ENCODE results near the gene SLCO2A1. TPM values are rescaled to one million over a fixed set of nuclear protein-coding genes. Genes with fewer than 3 reads are reported as not detected.

The SLCO2A1 gene
- total and polyA plus RNA-seq, 8 donors: 34.7 to 180 (median 57.6) TPM

- H3K27me3 ChIP-seq: no peaks in the 10 kb centered on the region
- TF ChIP-seq, protein P1, sequence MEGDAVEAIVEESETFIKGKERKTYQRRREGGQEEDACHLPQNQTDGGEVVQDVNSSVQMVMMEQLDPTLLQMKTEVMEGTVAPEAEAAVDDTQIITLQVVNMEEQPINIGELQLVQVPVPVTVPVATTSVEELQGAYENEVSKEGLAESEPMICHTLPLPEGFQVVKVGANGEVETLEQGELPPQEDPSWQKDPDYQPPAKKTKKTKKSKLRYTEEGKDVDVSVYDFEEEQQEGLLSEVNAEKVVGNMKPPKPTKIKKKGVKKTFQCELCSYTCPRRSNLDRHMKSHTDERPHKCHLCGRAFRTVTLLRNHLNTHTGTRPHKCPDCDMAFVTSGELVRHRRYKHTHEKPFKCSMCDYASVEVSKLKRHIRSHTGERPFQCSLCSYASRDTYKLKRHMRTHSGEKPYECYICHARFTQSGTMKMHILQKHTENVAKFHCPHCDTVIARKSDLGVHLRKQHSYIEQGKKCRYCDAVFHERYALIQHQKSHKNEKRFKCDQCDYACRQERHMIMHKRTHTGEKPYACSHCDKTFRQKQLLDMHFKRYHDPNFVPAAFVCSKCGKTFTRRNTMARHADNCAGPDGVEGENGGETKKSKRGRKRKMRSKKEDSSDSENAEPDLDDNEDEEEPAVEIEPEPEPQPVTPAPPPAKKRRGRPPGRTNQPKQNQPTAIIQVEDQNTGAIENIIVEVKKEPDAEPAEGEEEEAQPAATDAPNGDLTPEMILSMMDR (IDR thresholded peaks at IDR 0.05): no peak
- ATAC-seq: no peak
- no peaks in the 10 kb centered on the region for H3K36me3 ChIP-seq
- H3K9me3 ChIP-seq: no peaks in the 10 kb centered on the region
- H3K4me1 ChIP-seq: peaks cover 11 to 36% of the 10 kb centered on the region in 2 donors
- H3K4me3 ChIP-seq: no peak overlapping the region
- no peak overlapping the region for H3K27ac ChIP-seq
- DNase-seq: no peak
- intact Hi-C loops (cut with DNase I): no loop called here
These were observed 27.4 kb upstream of the SLCO2A1 start for GRCh38 chr3:134057006-134057653.

- TF ChIP-seq, protein P1 (IDR thresholded peaks at IDR 0.05): no peak
- Histone ChIP-seq H3K4me1 (peaks cover 11 to 36% of the 10 kb centered on the region in 2 donors), H3K27me3 (no peaks in the 10 kb centered on the region), H3K4me3 (no peak overlapping the region), H3K36me3 (no peaks in the 10 kb centered on the region), H3K27ac (no peak overlapping the region), H3K9me3 (no peaks in the 10 kb centered on the region)
- ATAC-seq (no peak), DNase-seq (no peak)
- intact Hi-C loops (cut with DNase I): no loop called here
These were observed 26.8 kb upstream of the SLCO2A1 start for GRCh38 chr3:134056464-134056891.

DNA sequence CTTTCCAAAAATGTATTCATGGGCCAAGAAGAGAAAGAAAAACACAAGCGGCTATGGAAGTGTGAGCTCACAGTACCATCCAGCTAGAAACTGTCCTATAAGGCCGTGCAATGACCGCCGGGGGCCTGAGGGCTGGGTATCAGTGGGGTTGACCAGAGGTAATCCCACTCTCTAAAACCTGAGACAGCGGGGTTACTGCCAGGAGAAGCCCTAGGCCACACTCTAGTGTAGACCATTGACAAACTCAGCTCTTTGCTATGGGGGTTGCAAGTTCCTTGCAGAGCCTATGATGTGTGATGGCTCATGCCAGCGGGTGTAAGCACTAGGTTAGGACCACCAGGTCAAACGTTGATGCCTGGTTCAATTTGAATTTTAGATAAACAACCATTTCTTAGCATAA, 25.9 kb upstream of the SLCO2A1 start:
- H3K27ac ChIP-seq: no peak overlapping the region
- no peaks in the 10 kb centered on the region for H3K36me3 ChIP-seq
- no peaks in the 10 kb centered on the region for H3K27me3 ChIP-seq
- no peak for DNase-seq
- no peaks in the 10 kb centered on the region for H3K9me3 ChIP-seq
- TF ChIP-seq, protein P1 (IDR thresholded peaks at IDR 0.05): no peak
- ATAC-seq: no peak
- intact Hi-C loops (cut with DNase I): no loop called here
- no peak overlapping the region for H3K4me3 ChIP-seq
- H3K4me1 ChIP-seq: peaks cover 11 to 33% of the 10 kb centered on the region in 2 donors

DNA sequence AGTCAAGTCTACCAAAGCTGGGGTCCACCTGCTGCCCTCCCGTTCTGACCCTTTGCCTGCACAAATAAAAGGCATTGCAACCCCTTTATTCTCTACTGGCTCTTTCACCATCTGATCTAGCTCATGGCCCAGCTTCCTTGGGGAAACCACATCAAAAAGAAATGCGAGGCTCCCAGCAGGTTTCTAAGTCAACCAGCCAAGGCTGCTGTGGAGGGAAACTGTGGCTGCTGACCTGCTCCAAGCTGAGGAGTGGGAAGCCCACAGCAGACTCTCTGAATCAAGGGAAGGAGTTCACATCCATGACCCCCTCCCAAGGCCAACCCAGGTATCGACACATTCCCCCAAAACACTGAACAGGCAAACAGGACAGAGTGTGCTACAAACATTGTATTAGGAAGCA, 25.2 kb upstream of the SLCO2A1 start:
- no peaks in the 10 kb centered on the region for H3K36me3 ChIP-seq
- H3K4me1 ChIP-seq: peaks cover 11 to 25% of the 10 kb centered on the region in 2 donors
- intact Hi-C loops (cut with DNase I): no loop called here
- H3K27ac ChIP-seq: no peak overlapping the region
- TF ChIP-seq, protein P1 (IDR thresholded peaks at IDR 0.05): no peak
- no peaks in the 10 kb centered on the region for H3K9me3 ChIP-seq
- H3K27me3 ChIP-seq: no peaks in the 10 kb centered on the region
- no peak for DNase-seq
- no peak overlapping the region for H3K4me3 ChIP-seq
- no peak for ATAC-seq

- DNase-seq (no peak), ATAC-seq (no peak)
- intact Hi-C loops (cut with DNase I): no loop called here
- peaks cover 11 to 23% of the 10 kb centered on the region in 2 donors for H3K4me1 ChIP-seq
- H3K27me3 ChIP-seq: no peaks in the 10 kb centered on the region
- no peaks in the 10 kb centered on the region for H3K9me3 ChIP-seq
- TF ChIP-seq, protein P1 (IDR thresholded peaks at IDR 0.05): no peak
- H3K27ac ChIP-seq: no peak overlapping the region
- H3K36me3 ChIP-seq: no peaks in the 10 kb centered on the region
- no peak overlapping the region for H3K4me3 ChIP-seq
These were observed 24.5 kb upstream of the SLCO2A1 start for GRCh38 chr3:134054231-134054630.
